ENCODE data around the gene TM4SF1.

DNA sequence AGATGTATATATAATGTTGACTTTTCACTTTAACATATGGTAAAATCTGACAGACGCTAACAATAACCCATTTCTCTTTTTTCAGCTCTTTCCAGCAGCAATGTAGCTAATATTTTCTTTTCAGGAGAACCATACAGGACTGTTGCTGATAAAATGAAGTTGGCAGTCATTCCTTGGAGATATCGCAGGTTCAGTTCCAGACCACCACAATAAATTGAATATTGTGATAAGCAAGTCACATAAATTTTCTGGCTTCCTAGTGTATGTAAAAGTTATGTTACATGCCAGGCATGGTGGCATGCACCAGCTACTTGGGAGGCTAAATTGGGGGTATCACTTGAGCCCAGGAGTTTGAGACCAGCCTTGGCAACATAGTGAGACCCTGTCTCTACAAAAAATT is 31.9 kb upstream of the TM4SF1 start:
- TF ChIP-seq, protein P1, sequence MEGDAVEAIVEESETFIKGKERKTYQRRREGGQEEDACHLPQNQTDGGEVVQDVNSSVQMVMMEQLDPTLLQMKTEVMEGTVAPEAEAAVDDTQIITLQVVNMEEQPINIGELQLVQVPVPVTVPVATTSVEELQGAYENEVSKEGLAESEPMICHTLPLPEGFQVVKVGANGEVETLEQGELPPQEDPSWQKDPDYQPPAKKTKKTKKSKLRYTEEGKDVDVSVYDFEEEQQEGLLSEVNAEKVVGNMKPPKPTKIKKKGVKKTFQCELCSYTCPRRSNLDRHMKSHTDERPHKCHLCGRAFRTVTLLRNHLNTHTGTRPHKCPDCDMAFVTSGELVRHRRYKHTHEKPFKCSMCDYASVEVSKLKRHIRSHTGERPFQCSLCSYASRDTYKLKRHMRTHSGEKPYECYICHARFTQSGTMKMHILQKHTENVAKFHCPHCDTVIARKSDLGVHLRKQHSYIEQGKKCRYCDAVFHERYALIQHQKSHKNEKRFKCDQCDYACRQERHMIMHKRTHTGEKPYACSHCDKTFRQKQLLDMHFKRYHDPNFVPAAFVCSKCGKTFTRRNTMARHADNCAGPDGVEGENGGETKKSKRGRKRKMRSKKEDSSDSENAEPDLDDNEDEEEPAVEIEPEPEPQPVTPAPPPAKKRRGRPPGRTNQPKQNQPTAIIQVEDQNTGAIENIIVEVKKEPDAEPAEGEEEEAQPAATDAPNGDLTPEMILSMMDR (conservative IDR thresholded peaks at IDR 0.05; ENCODE audit: low read depth, low read length): no peak
- no peak for TF ChIP-seq EZH2 (IDR thresholded peaks at IDR 0.05; ENCODE audit: low read length, unreplicated experiment)

Measured in PC-3 (cell line).